Stimulated activated CD4-positive, alpha-beta T cell treated with anti-CD3 and anti-CD28 coated beads, TNF-alpha, amount 100 ng/mL, for 48 hours (primary cell): ENCODE measurements around the gene RPS21.
"Not testable (repeated sequence)": the region's sequence is repeated elsewhere in the genome, so short reads cannot be mapped to it uniquely, and the experiment has no call there.

Experiments
- DNase-seq, 3 donors: peaks; one replicate each; pipeline ENCODE4 v3.0.0-alpha.2; 2020; ENCODE audit warnings: low read depth in 3 of 3

RPS21 gene

DNA sequence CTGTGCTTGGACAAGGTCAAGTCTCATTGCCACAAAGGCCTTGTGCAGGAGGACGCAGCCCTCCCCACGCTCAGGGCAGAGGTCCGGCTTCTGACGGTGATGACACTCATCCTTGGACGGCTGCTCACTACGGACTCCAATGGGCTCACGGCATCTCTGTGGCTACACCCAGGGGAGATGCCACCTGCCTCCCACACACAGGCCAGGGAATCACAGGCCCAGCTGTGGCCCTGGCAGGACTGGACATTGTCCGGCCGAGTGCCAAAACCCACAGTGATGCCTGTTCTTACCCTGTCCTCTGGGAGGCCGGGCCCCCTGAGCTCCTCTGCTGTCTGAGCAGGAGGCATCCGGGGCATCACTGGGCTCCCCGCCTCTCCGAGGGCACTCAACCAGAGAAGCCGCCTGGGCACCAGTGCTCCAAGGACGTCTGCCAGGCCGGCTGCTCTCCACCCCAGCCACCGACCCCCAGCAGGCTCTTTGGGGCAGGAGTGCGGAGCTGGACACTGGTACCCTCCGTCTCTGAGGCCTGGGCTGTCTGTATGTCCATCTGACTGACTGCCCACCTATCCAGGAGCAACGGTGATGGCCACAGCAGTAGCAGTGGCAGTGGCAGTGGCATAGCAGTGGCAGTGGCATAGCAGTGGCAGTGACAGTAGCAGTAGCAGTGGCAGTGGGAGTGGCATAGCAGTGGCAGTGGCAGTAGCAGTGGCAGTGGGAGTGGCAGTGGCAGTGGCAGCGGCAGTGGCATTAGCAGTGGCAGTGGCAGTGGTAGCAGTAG is 38.6 kb downstream of the RPS21 start:
- DNase-seq, result no peak

- not testable (repeated sequence) for DNase-seq
These were observed 39.1 kb downstream of the RPS21 start for GRCh38 chr20:62426059-62426348.

- no peak for DNase-seq
These were observed 39.8 kb downstream of the RPS21 start for GRCh38 chr20:62426699-62427131.

DNA sequence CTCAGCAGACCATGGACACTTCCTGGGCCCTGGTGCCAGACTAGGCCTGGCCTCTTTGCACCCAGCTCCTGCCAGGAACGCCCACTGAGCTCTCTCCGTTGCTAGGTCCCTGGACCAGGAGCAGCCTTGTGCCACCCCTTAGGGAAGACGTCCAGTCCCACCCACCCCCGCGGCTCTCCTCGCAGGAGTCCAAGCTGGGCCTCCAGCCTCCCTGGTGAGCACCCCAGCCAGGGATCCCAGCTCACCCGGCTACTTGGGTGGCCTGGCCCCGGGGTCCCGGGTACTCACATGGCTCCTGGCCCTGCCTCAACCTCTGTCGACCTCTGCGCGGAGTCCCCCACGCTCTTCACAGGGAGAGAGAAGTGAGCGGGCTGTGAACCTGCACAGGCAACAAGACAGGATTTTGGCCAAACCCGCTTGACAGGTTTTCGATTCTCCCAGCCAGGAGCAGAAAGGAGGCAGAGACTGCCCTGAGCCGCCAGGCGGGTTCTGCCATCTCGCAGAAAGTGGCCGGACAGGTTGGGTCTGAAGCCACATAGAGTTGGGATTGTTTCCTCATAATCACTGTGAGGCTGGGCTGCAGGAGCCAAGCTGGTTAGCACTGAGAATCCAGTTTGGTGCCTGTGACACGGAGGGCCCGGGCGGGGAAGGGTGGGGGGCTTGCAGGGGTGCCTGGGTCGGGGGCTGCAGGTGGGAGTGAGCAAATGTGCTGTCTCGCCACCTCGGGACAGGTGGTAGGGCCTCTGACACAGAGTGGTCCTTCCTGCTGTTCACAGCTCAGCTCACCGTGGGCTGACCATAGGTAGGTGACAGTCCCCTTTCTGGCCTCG is 40.5 kb downstream of the RPS21 start, which contains the start of gene RBBP8NL:
Gene RBBP8NL (minus strand): TSS at position 368 of the 830 bp plus-strand sequence. CDS start 7,892 bp downstream, outside the sequence.
- no peak for DNase-seq

DNA sequence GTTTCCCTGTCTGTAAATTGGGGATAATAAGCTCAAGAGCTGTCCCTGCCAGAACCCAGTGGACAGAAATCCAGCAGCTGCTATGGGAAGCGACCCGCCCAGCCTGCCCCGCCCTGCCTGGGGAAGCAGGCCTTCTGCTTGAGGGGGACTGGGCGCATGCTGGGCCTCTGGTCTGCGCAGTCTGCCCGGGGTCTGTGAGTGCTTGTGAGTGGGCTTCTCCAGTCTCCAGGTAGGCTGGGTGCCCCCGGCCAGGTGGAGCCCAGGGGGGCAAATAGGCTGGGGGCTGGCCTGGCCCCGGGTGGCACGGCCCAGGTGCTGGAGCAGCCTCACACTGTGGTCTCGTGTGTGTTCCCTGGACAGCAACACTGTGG is 41.1 kb downstream of the RPS21 start:
- DNase-seq, result no peak

DNA sequence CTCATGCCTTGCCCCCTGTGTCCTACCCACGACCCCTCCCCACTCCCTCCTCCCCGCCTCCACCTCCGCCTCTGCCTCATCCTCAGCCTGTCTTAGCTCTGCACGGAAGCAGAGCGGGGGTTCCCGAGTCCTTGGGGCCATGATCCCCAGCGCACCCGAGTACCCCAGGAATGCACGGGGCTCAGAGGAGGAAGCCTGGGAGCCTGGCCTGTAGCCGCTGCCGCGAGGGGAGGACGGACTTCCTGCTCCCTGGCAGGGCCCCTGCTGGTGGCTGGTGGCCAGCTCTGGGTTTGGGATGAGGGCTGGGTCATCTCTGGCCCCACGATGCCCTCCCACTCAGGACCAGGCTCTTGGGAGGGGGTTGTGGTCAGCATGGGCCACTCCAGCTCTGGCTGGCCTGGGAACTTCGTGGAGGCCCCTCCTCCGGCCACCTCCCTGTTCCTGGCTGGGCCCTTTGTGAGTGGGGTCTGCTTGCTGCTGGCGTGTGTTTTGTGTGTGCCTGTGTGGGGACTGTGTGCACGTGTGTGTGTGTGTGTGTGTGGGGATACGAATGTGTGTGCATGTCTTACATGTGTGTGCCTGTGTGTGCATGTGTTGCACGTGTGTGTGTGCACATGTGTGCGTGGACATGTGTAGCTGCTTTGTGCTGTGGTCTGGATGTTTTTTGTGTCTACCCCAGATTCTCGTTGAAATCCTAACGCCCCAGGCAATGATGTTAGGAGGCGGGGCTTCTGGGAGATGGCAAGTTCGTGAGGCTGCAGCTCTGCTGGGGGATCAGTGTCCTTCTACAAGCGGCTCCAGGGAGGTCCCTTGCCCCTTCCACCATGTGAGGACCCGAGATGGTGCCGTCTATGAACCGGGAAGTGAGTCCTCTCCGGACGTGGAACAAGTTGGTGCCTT is 41.7 kb downstream of the RPS21 start:
- no peak for DNase-seq

GRCh38 chr20:62429455-62430310 is 42.8 kb downstream of the RPS21 start:
- no peak for DNase-seq

- no peak for DNase-seq
These were observed 43.5 kb downstream of the RPS21 start for GRCh38 chr20:62430311-62430853.

GRCh38 chr20:62430866-62431447 is 44.1 kb downstream of the RPS21 start:
- DNase-seq, result no peak

- no peak for DNase-seq
These were observed 47.0 kb downstream of the RPS21 start for GRCh38 chr20:62433658-62434497.

DNA sequence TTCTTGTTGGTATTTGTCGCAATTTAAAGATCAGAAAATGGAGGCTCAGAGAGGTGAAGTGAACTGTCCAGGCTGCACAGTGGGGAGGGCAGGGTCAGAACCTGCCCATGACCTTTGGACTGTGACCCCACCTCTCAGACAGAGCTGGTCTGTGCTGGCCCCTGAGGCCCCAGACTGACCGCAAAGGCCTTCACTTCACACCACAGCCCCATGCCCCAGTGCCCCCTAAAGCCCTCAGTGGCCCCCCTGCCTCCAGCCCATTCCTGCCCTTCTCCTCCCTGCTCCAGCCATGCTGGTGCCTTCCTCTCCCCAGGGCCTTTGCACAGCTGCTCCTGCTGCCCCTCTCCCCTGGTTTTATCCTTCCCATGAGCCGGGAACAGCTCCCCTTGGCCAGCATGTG is 49.8 kb downstream of the RPS21 start:
- DNase-seq, result no peak

GRCh38 chr20:62437496-62437895 is 50.6 kb downstream of the RPS21 start:
- DNase-seq, result no peak

GRCh38 chr20:62437927-62438326 is 51.0 kb downstream of the RPS21 start:
- DNase-seq, result no peak
